DMS53 treated with DMSO at 0.1 percent for 48 hours (cell line): Measurements from ENCODE around the gene EZH2.

ENCODE experiments used
- DNase-seq: peaks from one replicate; lab custom pipeline; 2025; ENCODE audit not compliant: unreplicated experiment; lab: John Stamatoyannopoulos, UW

The EZH2 gene

DNA sequence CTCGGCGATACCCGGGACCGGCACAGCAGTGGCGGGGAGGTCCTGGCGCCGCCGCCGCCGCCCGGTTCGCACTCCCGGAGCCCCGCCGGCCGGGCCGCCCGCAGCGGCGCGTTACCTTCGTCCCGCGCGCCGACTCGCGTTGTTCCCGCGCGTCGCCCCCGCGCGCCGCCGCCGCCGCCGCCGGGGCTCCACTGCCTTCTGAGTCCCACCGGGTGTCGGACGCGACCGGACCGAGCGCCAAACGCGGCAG lies at the start of gene EZH2:
Gene EZH2 (minus strand): TSS at position 243 of the 250 bp plus-strand sequence. CDS start 36,993 bp downstream, outside the sequence.
- DNase-seq = no peak

DNA sequence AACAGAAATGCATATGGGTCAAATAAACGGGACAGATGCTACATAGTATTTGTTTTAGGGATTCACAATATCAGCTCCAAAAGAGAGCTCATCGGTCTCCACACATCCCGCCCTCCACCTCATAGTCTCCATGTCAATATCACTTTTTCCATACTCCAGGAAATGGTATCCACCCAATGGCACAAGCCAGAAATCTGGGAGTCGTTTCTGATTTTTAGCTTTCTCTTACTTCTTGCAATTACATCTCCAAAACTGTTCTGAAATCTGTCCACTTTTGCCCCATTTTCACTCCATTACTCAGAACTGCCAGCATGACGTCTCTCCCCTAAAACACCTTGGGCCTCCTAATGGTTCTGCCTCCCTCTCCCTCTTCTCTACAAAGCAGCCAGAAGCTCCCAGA lies 47.4 kb upstream of the EZH2 start:
- DNase-seq = no peak

DNA sequence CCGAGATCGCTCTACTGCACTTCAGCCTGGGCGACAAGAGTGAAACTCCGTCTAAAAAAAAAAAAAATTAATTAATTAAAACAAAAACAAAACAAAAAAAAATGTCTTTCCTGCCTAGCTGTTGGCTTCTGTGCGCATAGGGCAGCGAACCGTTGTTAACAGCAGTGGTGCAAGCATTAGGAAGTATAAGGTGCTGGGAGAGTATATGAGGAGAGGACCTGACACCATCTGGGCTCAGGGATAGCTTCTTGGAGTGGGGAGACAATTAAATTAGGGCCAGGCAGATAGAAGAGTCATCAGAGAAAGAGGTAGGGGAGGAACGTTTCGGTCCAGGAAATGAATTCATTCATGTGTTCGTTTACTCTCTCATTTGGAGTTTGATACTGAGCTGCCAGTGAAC lies 46.2 kb upstream of the EZH2 start:
- DNase-seq = no peak

DNA sequence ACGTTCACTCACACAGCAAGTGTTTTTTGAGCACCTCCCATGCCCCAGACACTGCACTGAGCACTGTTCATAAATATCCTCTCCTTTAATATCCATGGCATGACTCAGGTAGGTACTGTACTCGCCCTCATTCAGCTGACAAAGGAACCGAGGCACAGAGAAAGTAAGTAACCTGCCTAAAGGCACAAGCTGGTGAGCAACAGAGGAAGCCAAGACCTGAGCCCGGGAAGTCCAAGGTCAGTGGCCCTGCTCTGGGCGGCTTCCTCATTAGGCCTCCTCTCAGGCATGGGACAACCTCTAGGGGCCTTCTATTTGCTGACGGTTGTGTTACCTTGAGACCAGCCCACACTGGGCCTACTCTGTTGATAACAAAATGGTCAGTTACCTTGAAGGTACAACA lies 45.1 kb upstream of the EZH2 start:
- DNase-seq = no peak

DNA sequence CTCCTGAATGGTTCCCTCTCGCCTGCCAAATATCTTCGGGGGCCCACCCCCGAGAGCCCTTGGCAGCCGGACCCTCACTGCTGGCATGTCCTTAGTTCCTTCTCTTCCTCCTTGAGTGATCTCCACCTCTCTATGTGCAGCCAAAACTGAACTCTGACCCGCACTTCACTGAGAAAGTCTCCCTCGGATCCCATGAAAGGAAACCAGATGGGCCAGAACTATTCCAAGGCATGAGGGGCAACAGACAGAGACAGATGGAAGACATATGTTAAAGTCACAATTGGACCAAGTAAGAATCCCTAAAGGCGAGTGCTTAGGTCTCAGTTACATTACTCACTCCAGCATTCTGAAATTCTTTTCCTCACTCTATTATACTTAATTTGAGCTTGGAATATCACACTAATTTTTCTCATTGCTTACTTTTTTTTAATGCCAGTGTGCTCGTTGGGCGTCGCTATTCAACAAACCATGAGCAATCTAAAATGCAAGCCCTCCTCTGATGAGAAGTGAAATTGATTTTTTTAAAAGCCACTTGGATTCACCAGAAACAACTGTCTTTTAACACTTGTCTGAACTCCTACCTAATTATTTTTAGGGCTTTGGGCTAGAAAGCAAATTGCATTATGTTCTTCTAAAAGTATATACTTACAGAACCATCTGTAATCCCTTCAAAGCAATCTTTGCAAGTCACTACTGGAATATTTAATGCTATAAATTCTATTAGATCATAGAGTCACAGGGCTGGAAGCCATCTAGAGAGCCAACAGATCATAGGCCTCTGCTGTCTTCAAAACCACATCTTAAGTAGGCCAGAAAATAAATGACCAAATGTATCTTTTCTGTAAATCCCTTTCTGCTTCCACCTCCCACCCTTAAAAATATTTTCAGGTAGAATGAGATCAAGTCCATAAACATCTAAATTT lies 43.3 kb upstream of the EZH2 start:
- DNase-seq = no peak

DNA sequence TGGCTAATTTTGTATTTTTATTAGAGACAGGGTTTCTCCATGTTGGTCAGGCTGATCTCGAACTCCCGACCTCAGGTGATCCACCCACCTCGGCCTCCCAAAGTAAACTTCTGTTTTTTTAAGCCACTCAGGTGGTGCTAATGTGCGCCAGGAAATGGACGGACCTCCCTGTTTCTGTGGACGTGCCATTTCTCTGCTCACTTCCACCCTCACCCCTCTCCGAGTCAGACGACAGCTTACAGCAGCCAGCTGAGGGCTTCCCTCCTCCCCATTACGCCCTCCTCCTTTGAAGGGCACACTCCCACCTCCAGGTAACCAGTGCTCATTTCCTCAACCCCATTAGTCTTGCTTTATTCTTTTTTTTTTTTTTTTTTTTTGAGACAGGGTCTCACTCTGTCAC lies 41.7 kb upstream of the EZH2 start:
- DNase-seq = no peak

DNA sequence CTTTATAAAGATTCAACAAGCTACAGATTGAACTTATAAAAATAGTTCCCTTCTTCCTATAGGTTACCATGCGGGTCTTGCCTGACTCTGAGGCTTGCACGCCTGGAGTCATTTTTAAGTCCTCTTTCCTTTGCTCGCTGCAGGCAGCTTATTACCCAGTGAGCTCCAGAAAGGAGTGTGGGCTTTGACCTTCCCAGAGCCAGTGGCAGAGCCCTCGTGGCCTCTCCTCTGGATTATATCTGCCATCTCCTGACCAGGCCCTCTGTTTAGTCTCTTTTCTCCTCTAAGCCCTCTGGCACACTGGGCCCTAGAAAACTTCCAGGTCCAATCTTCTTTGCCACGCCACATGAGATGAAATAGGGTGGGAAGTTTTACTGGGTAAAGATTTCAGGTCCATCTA lies 39.9 kb upstream of the EZH2 start:
- DNase-seq = no peak

DNA sequence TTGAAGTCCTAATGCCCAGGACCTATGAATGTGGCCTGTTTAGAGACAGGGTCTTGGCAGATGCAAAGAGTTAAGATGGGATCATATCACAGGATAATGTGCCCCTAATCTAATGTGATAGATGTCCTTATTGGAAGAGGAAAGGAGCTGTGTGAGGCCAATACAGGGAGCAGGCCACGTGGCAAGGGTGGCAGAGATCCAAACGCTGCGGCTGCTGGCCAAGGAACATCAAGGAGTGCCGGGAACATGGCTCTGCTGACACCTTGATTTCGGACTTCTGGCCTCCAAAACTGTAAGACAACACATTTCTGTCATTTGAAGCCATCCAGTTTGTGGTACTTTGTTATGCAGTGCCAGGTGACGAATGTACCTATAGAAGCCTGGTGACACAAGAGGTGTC lies 37.7 kb upstream of the EZH2 start:
- no peak for DNase-seq

DNA sequence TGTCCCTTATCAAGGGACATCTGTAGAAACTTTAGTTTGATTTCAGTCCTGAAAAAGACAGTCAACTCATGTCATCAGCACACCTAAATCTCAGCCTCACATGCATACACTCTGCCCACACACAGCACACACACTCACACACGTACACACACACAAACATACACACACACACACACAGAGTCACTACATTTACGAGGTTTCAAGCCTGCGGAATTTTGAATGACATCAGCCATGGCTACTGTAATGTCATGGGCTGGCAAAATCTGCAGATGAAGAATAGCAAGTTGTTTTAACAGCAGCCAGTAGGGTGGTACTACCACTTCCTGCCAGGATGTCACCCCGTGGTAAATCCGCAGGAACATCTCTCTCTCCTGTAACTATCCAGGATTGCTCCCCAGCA lies 37.1 kb upstream of the EZH2 start:
- no peak for DNase-seq

DNA sequence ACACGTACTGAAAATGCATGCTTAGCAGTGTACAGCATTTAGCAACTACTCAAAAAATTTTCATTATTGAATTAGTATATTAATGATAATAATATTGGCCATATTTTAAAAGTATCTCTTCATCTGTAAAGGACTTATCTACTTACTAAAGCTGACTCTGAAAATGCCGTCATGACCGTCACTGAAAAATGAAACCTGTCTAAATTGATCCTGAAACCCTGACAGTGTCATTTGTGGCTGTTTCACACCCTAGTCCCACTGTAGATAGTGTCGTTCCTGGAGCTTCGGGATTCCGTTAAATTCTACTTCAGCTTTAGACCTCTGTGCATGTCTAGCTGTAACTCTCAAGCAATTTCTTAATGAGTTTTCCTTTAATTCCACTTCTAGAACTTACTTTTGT lies 35.8 kb upstream of the EZH2 start:
- no peak for DNase-seq

DNA sequence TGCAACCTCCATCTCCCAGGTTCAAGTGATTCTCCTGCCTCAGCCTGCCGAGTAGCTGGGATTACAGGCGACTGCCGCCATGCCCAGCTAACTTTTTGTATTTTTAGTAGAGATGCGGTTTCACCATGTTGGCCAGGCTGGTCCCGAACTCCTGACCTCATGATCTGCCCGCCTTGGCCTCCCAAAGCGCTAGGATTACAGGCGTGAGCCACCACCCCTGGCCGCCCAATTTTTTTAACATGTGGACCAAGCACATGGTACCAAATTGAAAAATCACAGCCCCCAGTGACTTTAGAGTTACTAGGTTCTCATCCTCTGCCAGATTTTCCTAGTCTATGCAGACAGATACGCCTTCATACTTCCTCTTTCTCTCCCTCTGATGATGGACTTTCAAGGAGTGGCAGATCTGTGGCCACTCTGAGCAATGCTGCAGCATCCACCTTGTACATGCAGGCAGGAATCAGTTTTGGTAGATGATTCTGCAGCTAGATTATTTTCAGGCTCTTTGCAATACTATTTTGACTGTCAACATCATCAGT lies 34.0 kb upstream of the EZH2 start:
- no peak for DNase-seq

DNA sequence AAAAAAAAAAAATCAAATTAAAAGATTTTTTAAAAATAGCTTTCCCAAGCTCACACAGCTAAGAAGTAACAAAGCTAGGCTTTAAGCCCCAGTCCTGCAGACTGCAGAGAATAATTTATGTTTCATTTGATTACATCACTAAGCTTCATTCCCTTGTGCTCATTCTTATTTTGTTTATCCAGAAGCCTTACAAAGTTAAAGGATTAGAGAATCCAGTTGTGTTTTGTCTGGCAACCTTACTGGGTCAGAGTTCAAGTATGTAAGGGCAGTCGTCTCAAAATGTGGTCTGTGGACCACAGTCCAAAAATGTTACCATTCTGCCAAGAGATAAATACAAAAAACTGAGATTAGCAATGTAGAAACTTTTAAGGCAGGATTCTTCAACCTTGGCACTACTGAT lies 32.1 kb upstream of the EZH2 start:
- no peak for DNase-seq

DNA sequence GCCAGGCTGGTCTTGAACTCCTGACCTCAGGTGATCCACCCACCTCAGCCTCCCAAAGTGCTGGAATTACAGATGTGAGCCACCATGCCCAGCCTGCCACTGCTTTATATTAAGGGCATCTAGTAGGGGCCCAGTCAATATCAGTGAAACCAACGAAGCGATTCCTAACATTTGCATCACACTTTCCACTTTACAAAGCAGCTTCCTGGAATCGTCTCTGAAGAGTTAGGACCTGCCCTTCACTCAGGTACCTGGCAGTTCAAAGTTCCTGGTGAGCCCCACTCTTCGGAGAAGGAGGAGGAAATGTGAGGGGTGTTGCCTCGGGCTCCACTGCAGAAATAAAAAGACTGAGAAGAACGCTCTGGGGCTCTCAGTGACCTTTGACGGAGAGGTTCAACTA lies 31.1 kb upstream of the EZH2 start:
- no peak for DNase-seq

DNA sequence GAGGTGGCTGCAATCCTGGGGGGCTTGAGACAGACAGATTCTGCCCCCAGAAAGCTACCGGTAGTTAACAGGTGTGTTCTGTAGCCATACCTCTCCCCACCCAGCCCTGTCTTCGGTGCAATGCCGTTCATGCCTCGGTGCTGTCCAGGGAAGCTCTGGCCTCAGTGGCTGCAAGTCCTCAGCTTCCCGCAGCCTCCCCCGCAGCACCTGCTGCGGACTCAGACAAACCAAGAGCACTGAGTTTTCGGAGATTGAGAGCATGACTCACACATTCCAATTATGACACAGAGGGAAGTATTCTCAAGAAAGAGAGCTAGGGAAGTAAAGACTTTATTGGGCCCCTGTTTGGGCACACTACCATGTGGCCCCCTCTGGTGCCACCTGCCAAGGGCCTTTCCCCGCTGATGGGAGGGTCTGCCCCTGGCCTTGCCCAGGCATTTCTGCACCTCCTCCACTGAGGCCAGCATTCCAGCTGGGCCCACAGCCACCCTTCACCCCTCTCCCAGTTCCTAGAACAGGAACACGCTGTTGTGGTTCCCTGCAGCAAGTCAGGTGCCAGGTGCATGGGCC lies 30.2 kb upstream of the EZH2 start:
- no peak for DNase-seq

DNA sequence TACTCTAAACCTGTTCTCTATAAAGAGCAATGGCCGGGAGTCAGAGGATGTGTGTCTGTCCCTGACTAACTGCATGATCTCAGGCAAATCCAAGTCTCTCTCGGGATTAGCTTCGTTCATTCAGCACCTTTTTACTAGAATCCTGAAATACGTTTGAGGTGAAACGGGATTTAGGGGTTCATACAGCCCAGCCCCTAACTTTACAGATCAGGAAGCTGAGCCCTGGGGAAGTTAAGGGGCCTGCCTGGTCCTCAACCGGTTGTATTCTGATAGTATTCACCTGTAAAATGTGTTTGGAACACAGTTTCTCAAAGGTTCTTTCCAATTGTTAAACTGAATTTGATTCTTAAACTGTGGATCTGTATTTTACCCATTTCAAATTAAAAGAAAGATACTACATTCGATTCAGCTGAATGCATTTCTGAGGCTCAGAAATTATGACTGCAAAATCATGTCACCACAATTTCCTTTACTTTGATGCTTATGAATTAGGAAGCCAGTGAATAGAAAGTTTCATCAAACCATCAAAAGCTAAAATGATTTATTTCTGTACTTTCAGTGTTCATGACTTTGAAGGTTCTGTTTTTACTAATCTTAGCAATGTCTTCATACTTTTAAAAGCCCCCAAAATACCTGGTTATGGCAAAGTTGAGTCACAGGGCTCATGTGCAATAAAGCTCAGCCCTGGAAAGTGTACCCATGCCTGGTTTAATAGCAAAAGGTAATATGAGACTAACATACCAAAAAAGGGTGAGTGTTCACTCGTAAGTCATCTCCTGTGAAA lies 28.9 kb upstream of the EZH2 start:
- DNase-seq = no peak

DNA sequence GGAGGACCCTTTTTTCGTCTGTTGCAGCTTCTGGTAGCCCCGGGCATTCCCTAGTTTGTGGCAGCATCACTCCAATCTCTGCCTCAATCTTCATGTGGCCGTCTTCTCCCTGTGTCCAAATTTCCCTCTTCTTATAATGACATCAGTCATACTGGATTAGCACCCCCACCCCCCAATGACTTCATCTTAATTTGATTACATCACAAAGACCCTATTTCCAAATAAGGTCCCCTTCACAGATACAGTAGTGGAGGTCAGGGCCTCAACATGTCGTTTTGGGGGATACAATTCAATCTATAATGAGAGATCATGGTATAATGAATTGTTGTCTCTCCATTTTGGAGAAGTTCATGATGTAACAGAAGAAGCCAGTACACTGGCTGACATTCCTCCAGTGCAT lies 28.1 kb upstream of the EZH2 start:
- no peak for DNase-seq

DNA sequence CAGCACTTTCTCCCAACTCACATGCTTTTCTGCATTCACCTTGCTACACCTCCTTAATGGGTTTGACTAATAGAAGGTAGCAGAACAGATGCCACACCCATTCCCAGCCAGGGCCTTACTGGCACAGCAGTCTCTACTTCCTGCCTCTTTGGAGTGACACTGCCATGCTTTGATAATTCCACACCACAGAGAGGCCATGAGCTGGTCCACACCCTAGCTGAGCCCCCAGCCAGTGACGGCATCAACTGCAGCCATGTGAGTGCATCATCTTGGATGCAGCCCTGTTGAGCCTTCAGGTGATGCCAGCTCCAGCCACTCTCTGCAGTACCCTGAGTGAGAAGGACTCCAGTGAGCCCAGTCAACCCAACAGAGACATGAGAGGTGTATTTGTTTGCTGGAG lies 27.5 kb upstream of the EZH2 start:
- no peak for DNase-seq

DNA sequence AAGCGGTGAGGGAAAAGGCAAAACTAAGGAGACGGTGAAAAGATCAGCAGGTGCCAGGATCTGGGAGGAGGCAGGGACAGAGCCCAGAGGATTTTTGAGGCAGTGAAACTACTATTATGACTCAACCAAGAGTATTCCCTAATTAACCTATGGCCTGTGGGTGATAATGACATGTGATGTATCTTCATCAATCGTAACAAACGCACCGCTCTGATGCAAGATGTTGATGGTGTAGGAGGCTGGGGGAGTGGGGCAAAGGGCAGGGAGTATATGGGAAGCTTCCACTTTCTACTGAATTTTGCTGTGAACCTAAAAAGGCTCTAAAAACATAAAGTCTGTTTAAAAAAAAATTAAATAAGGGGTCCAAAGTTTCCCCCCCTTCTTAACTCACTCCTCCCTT lies 25.5 kb upstream of the EZH2 start:
- no peak for DNase-seq

DNA sequence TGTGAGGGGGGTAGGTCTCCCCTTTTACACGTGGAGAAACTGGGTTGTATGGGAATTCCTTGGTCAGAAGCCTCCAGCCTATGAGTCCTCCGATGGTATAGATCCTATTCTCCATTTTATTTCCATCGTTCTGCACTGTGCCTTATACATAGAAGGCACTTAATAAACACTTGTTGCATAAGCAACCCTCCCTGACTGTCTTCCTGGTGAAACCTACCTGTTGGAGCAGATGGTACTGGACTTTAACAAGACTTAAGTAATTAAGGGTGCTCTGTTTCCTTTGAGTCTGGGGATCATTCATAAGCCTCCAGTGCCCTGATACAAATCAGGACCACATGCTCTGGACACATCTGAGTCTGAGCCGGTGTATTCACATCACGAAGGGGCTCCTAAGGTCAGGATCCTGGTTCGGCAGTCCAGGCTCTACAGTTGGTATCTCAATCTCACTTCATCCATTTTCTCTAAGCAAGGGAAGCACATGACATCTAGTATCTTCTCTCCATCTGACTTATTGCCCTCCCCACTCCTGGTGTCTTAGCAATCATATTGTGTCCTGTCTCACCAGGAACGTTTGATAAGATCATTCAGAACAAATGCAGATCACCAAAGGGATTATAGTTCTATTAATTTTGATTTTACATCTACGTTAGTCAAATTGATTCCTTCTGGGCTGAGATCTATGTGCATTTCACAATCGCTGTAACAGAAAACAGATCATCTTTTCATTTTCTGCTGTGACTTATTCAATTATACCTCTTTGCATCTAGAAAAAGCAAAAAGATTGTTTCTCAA lies 22.8 kb upstream of the EZH2 start:
- no peak for DNase-seq

DNA sequence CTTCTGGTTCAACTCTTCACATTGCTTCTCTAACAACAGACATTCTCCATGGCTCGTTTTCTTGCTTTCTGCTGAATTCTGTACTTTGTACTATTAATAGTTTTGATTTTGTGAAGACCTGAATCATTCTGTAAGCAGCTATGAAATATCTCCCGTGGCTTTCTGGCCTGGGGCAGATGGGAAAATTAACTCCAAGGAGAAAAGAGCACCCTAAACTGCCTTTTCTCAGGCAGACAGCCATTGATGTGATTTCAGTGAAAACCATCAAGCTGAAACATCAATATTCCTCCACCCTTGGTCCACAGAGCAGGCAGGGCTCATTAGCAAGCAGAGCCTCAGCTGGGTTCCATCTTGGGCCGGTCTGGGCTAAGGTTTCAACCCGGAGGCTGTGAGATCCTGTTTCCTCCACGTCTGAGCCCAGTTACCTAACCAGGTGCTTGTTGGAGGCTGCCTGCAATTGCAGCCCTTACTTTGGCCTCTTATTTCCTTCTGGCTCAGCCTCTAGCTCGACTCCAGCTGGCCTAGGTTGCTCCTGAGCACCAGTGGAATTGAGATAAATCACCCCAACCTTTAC lies 21.1 kb upstream of the EZH2 start:
- no peak for DNase-seq

DNA sequence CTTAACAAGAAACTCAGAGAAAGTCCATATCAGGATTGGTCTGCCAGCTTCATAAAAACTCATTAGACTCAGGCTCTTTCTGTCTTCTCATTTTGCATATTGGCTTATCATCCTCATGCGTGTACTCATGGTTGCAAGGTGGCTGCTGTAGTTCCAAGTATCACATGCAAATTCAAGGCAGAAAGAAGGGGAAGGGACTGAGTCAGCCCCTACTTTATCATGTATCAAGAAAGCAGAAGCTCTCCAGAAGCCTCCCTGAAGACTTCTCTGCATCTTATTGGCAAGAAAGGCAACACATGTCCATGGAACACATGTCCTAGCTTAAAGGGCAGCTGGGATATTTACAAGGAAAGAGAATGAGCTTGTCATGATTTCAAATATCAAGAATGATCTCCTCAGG lies 19.4 kb upstream of the EZH2 start:
- DNase-seq = no peak
